Neural cell (in vitro differentiated cells): ENCODE measurements around the gene DNAAF5.

Experiments used
- CTCF ChIP-seq: fragments of 450-650 bp; IDR thresholded peaks from 2 replicates; pipeline ENCODE4 v1.5.1; 2014; ENCODE audit warnings: antibody characterized with exemption, mild to moderate bottlenecking, moderate library complexity; ENCODE audit not compliant: poor library complexity, severe bottlenecking
- EP300 ChIP-seq: fragments of 450-650 bp; conservative IDR thresholded peaks from 2 replicates; pipeline ENCODE4 v1.6.1; 2014; ENCODE audit warnings: antibody characterized with exemption, mild to moderate bottlenecking, moderate library complexity; ENCODE audit not compliant: poor library complexity, severe bottlenecking
- EZH2 ChIP-seq: fragments of 200-600, 300-800 bp; shearing (Covaris generic), sonication (generic); IDR thresholded peaks from 2 replicates; pipeline ENCODE4 v1.6.1; 2014; ENCODE audit warnings: antibody characterized with exemption, low read length, borderline replicate concordance, mild to moderate bottlenecking; ENCODE audit not compliant: insufficient read depth, poor library complexity, severe bottlenecking
- POLR2AphosphoS5 ChIP-seq: IDR thresholded peaks from 2 replicates; pipeline ENCODE4 v1.6.1; 2012
- RAD21 ChIP-seq: fragments of 450-650 bp; conservative IDR thresholded peaks from 2 replicates; pipeline ENCODE4 v1.6.1; 2014; ENCODE audit warnings: antibody characterized with exemption, mild to moderate bottlenecking, moderate library complexity
- REST ChIP-seq: IDR thresholded peaks from 2 replicates; pipeline ENCODE4 v1.6.1; 2012; ENCODE audit warnings: borderline replicate concordance
- TAF1 ChIP-seq: IDR thresholded peaks from 2 replicates; pipeline ENCODE4 v1.6.1; 2012; ENCODE audit warnings: low read depth

- TF ChIP-seq REST (no peak), EZH2 (no peak), CTCF (no peak), EP300 (no peak), RAD21 (no peak), POLR2AphosphoS5 (no peak), TAF1 (no peak)
Measured at GRCh38 chr7:749140-749551, 22.6 kb downstream of the DNAAF5 start.
